Measurements from ENCODE around the gene TTC23L.
A peak's percentile ranks its signal among the peaks of the same experiment; 100 is the strongest.

Gene TTC23L

DNA sequence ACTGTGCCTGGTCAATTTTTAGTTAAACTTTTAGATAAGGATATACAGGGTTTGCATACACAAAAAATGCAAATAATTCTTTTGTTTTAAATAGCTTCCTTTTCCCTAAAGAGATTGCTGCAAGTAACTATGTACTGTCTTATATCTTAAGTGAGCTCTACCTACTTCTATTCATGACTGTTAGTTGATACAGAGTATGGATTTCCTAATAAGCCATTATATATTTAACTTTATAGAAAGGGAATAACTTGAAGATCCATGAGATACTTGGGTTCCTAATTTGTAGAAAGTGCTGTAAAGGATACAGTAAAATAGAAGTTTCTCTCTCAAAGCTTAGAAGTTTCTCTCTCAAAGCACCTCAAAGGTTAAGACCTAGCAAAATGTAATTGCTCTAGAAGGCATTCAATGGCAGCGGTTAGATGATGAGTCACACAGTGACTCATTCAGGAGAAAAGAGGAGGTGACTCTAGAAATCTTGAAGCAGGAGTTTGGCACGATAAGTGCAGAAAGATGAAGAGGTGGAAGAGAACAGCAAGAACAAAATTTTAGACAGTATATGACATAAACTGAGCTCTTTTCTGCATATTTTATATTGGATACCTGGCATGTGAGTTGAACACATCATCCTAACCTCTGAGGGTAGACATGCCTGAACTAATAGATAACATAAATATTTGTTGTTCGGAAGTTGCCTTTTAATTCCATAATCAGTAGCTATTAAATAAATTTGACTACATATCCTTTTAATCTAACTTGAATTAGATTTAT is 84.9 kb downstream of the TTC23L start:
- DNase-seq: peak; percentile 87

DNA sequence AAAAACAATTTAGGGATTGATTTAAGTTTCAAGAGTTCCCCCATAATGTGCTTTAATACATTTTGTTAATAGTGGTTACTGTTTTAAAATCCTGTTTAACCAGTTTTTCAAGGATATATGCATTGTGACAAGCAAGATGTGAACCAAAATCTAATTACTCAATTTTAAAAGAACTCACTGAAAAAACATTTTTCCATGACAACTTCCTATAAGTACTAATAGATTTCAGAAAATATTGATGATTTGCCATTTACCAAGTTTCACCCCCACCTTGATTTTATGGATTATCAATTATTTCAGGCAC is 85.5 kb downstream of the TTC23L start:
- DNase-seq: no peak

DNA sequence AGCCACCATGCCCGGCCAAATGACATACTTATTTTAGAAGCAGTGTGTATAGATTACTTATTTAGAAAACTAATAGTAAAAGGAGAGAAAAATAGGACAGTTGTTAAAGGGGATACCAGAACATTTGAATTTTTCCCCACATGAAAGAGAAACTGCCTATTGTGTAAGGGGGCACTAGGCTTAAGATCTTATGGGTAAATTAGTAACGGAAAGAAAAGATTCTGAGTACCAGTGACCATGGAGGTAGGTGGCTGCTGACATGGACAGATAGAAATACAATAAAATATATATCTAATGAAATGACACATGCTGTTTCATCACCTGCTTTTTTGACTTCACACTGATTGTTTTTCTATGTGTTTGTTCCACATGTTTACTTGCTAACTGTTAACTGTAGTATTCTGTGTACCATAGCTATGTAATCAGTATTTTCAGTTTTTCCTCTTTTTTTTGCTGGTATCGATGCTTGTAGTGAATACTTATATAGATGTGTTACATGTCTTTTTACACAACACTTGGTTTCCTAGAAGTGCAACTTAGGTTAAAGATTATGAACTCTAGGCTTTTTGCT is 87.4 kb downstream of the TTC23L start:
- no peak for DNase-seq

GRCh38 chr5:34927785-34928184 is 88.8 kb downstream of the TTC23L start:
- DNase-seq: no peak

GRCh38 chr5:34928267-34928666 is 89.3 kb downstream of the TTC23L start:
- DNase-seq: no peak

DNA sequence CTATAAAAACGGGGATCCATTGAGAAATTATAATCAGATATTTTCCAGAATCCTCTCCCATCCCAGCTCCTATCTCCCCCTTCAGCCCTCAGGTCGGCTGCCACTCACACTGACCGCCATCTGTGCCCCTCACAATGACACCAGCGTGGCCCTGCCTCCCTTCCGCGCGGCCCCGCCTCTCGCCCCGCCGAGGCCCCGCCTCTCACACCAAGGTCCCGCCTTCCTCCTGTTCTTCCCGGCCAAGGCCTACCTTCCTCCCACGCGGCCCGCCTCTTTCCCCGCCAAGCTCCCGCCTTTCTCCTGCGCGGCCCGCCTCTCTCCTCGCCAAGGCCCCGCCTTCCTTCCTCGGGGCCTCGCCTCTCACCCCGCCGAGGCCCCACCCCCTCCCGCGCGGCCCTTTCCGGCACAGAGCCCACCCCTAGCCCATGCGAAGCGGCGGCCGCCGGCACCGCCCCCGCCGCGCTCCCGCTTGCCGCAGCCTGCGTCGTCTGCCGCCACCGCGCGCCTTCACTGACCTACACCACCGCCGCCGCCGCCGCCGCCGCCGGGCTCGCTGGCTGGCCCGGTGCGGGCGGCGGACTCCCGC is 90.3 kb downstream of the TTC23L start, which contains the start of gene DNAJC21:
Gene DNAJC21 (plus strand): TSS at position 426 of the 586 bp plus-strand sequence. CDS start 261 bp downstream, outside the sequence.
- peak; percentile 98 for DNase-seq

GRCh38 chr5:34929720-34930461 is 90.9 kb downstream of the TTC23L start:
- peak; percentile 78 for DNase-seq

GRCh38 chr5:34930462-34930844 is 91.5 kb downstream of the TTC23L start:
- DNase-seq: peak; percentile 16

GRCh38 chr5:34930870-34931269 is 91.9 kb downstream of the TTC23L start:
- no peak for DNase-seq

DNA sequence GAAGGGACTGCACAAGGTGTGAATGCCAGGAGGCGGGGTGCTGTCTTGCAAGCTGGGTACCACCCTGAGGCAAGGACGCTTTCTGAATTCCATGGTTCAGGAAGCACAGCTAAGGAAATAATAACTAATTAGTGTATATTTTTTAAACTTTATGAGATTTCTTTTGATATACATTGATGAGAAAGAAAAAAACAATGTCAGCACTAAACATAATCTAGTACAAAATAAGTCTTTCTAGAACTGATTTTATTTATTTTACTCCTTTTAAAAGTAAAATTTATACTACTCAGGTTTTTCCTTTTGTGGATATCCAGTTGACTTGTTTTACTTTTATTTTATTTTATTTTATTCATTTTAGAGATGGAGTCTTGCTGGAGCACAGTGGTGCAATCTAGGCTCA is 94.0 kb downstream of the TTC23L start:
- no peak for DNase-seq

DNA sequence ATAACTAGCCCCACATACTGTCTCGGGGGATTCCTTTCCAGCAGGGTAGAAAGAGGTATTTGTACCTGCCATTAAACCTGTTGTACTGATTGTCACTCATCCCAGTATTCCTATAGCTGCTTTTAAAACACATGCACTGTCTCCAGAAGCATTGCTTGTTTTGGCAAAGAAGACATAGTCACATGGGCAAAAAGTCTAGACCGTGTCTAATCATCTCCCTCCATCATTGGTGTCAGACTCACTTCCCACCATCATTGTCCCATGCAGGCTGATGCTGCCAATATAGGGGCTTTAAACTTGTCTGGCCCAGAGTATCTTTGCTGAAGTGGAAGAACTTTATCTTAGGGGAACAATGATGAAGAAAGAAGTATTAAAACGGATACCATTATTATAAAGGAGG is 103.0 kb downstream of the TTC23L start:
- no peak for DNase-seq

- DNase-seq: no peak
These were observed 105.1 kb downstream of the TTC23L start for GRCh38 chr5:34944044-34944443.

- DNase-seq: no peak
These were observed 105.6 kb downstream of the TTC23L start for GRCh38 chr5:34944460-34945047.
